ENCODE data around the gene TYRP1.

TYRP1 gene

DNA sequence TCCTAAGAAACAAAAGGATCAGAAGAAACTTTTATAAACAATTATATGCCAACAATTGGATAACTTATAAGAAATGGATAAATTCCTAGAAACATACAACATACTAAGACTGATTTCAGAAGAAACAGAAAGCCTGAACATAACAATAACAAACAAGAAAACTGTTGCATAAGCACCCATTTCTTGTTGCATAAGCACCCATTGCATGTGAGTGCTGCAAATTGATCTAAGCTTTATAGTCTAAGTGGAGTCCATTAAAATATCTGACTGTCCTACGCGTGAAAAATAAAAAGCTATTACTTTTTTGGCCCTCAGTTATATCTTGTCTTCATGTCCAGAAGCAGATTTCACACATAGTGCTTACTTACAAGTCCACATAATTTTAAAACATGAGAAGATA is 19.3 kb downstream of the TYRP1 start:
- no peak overlapping the region for H3K27ac ChIP-seq (ENCODE audit: low read depth, low read length)
- no peak overlapping the region for H3K4me3 ChIP-seq (ENCODE audit: low read depth, low read length)
- H3K4ac ChIP-seq (ENCODE audit: low read depth, low read length) = no peak overlapping the region
- H3K4me2 ChIP-seq (ENCODE audit: low read length) = no peak overlapping the region
- no peak overlapping the region for H3K23ac ChIP-seq (ENCODE audit: low read length)
- no peaks in the 10 kb centered on the region for H3K36me3 ChIP-seq (ENCODE audit: control insufficient read depth in 1 of 2, insufficient read depth in 2 of 2, low read length in 2 of 2)
- H2AFZ ChIP-seq (ENCODE audit: insufficient read depth, low read length, poor library complexity) = no peak overlapping the region
- no peak overlapping the region for H3K18ac ChIP-seq (ENCODE audit: low read length)
- WGBS (ENCODE audit: extremely low coverage, insufficient coverage, insufficient read length) = no CpG with 5 or more reads among the region's 2 CpGs
- no peak overlapping the region for H4K12ac ChIP-seq (ENCODE audit: low read depth, low read length)
- no peaks in the 10 kb centered on the region for H3K27me3 ChIP-seq (ENCODE audit: insufficient read depth, low read length)
- no peak for DNase-seq
- H3K9ac ChIP-seq (ENCODE audit: low read length) = no peak overlapping the region
- H3K4me1 ChIP-seq (ENCODE audit: control insufficient read depth in 1 of 2, insufficient read depth in 2 of 2, low read length in 2 of 2) = no peaks in the 10 kb centered on the region
- no peak overlapping the region for H2BK12ac ChIP-seq (ENCODE audit: low read length)
- H3K79me2 ChIP-seq (ENCODE audit: control insufficient read depth, insufficient read depth, low read length, poor library complexity) = no peaks in the 10 kb centered on the region
- H3K79me1 ChIP-seq (ENCODE audit: low read length) = peaks cover 2% of the 10 kb centered on the region
- H4K91ac ChIP-seq (ENCODE audit: low read depth, low read length) = no peak overlapping the region
- no peak overlapping the region for H4K8ac ChIP-seq (ENCODE audit: low read depth, low read length)
- H3K14ac ChIP-seq (ENCODE audit: low read length) = no peak overlapping the region
- no peak overlapping the region for H2BK120ac ChIP-seq (ENCODE audit: insufficient read depth, low read length, poor library complexity)
- H2BK5ac ChIP-seq (ENCODE audit: low read depth, low read length, poor library complexity) = no peak overlapping the region
- no peak overlapping the region for H2AK5ac ChIP-seq (ENCODE audit: low read length)
- no peaks in the 10 kb centered on the region for H3K9me3 ChIP-seq (ENCODE audit: insufficient read depth, low read depth, low read length)

GRCh38 chr9:12715268-12715667 is 22.1 kb downstream of the TYRP1 start:
- WGBS (ENCODE audit: extremely low coverage, insufficient coverage, insufficient read length) = no CpG with 5 or more reads among the region's 3 CpGs

GRCh38 chr9:12716823-12717600 is 23.8 kb downstream of the TYRP1 start:
- Histone ChIP-seq H3K23ac (ENCODE audit: low read length) (no peak overlapping the region), H3K36me3 (ENCODE audit: control insufficient read depth in 1 of 2, insufficient read depth in 2 of 2, low read length in 2 of 2) (no peaks in the 10 kb centered on the region), H3K14ac (ENCODE audit: low read length) (no peak overlapping the region), H3K4me3 (ENCODE audit: low read depth, low read length) (no peak overlapping the region), H3K18ac (ENCODE audit: low read length) (no peak overlapping the region), H3K79me1 (ENCODE audit: low read length) (peaks cover 8% of the 10 kb centered on the region), H3K4me1 (ENCODE audit: control insufficient read depth in 1 of 2, insufficient read depth in 2 of 2, low read length in 2 of 2) (peaks cover 0 to 4% of the 10 kb centered on the region in 2 experiments), H3K9me3 (ENCODE audit: insufficient read depth, low read depth, low read length) (no peaks in the 10 kb centered on the region), H2BK5ac (ENCODE audit: low read depth, low read length, poor library complexity) (peak overlapping the region; percentile 88), H3K4me2 (ENCODE audit: low read length) (no peak overlapping the region), H2AFZ (ENCODE audit: insufficient read depth, low read length, poor library complexity) (no peak overlapping the region), H4K91ac (ENCODE audit: low read depth, low read length) (no peak overlapping the region), H2AK5ac (ENCODE audit: low read length) (no peak overlapping the region), H3K9ac (ENCODE audit: low read length) (no peak overlapping the region), H3K79me2 (ENCODE audit: control insufficient read depth, insufficient read depth, low read length, poor library complexity) (no peaks in the 10 kb centered on the region), H4K8ac (ENCODE audit: low read depth, low read length) (no peak overlapping the region), H3K27me3 (ENCODE audit: insufficient read depth, low read length) (no peaks in the 10 kb centered on the region), H2BK12ac (ENCODE audit: low read length) (peak overlapping the region; percentile 61), H3K4ac (ENCODE audit: low read depth, low read length) (no peak overlapping the region), H4K12ac (ENCODE audit: low read depth, low read length) (no peak overlapping the region), H3K27ac (ENCODE audit: low read depth, low read length) (peak overlapping the region; percentile 20), H2BK120ac (ENCODE audit: insufficient read depth, low read length, poor library complexity) (peak overlapping the region; percentile 88)
- DNase-seq = no peak
- WGBS (ENCODE audit: extremely low coverage, insufficient coverage, insufficient read length) = no CpG with 5 or more reads among the region's 5 CpGs

More at GRCh38 chr9:12715268-12715667, 22.1 kb downstream of the TYRP1 start:
- no peak overlapping the region for H4K8ac ChIP-seq (ENCODE audit: low read depth, low read length)
- H2BK12ac ChIP-seq (ENCODE audit: low read length) = no peak overlapping the region
- H3K4me1 ChIP-seq (ENCODE audit: control insufficient read depth in 1 of 2, insufficient read depth in 2 of 2, low read length in 2 of 2) = peaks cover 0 to 4% of the 10 kb centered on the region in 2 experiments
- no peak overlapping the region for H3K23ac ChIP-seq (ENCODE audit: low read length)
- H3K79me2 ChIP-seq (ENCODE audit: control insufficient read depth, insufficient read depth, low read length, poor library complexity) = no peaks in the 10 kb centered on the region
- H3K9ac ChIP-seq (ENCODE audit: low read length) = no peak overlapping the region
- H2AK5ac ChIP-seq (ENCODE audit: low read length) = no peak overlapping the region
- H3K27me3 ChIP-seq (ENCODE audit: insufficient read depth, low read length) = no peaks in the 10 kb centered on the region
- H3K4me3 ChIP-seq (ENCODE audit: low read depth, low read length) = no peak overlapping the region
- H3K4me2 ChIP-seq (ENCODE audit: low read length) = no peak overlapping the region
- H3K36me3 ChIP-seq (ENCODE audit: control insufficient read depth in 1 of 2, insufficient read depth in 2 of 2, low read length in 2 of 2) = no peaks in the 10 kb centered on the region
- H2BK5ac ChIP-seq (ENCODE audit: low read depth, low read length, poor library complexity) = no peak overlapping the region
- no peak overlapping the region for H4K91ac ChIP-seq (ENCODE audit: low read depth, low read length)
- no peak overlapping the region for H3K27ac ChIP-seq (ENCODE audit: low read depth, low read length)
- no peak overlapping the region for H2BK120ac ChIP-seq (ENCODE audit: insufficient read depth, low read length, poor library complexity)
- no peak overlapping the region for H3K4ac ChIP-seq (ENCODE audit: low read depth, low read length)
- no peaks in the 10 kb centered on the region for H3K9me3 ChIP-seq (ENCODE audit: insufficient read depth, low read depth, low read length)
- H3K14ac ChIP-seq (ENCODE audit: low read length) = no peak overlapping the region
- no peak overlapping the region for H4K12ac ChIP-seq (ENCODE audit: low read depth, low read length)
- H2AFZ ChIP-seq (ENCODE audit: insufficient read depth, low read length, poor library complexity) = no peak overlapping the region
- H3K18ac ChIP-seq (ENCODE audit: low read length) = no peak overlapping the region
- DNase-seq = no peak
- peaks cover 4% of the 10 kb centered on the region for H3K79me1 ChIP-seq (ENCODE audit: low read length)

- Histone ChIP-seq H3K18ac (ENCODE audit: low read length) (no peak overlapping the region), H2BK120ac (ENCODE audit: insufficient read depth, low read length, poor library complexity) (no peak overlapping the region), H4K91ac (ENCODE audit: low read depth, low read length) (no peak overlapping the region), H3K27me3 (ENCODE audit: insufficient read depth, low read length) (no peaks in the 10 kb centered on the region), H3K36me3 (ENCODE audit: control insufficient read depth in 1 of 2, insufficient read depth in 2 of 2, low read length in 2 of 2) (no peaks in the 10 kb centered on the region), H3K4me2 (ENCODE audit: low read length) (no peak overlapping the region), H3K14ac (ENCODE audit: low read length) (no peak overlapping the region), H3K79me2 (ENCODE audit: control insufficient read depth, insufficient read depth, low read length, poor library complexity) (no peaks in the 10 kb centered on the region), H3K9me3 (ENCODE audit: insufficient read depth, low read depth, low read length) (no peaks in the 10 kb centered on the region), H2BK12ac (ENCODE audit: low read length) (no peak overlapping the region), H3K9ac (ENCODE audit: low read length) (no peak overlapping the region), H4K12ac (ENCODE audit: low read depth, low read length) (no peak overlapping the region), H2BK5ac (ENCODE audit: low read depth, low read length, poor library complexity) (no peak overlapping the region), H3K79me1 (ENCODE audit: low read length) (peaks cover 8% of the 10 kb centered on the region), H4K8ac (ENCODE audit: low read depth, low read length) (no peak overlapping the region), H3K4me1 (ENCODE audit: control insufficient read depth in 1 of 2, insufficient read depth in 2 of 2, low read length in 2 of 2) (peaks cover 0 to 4% of the 10 kb centered on the region in 2 experiments), H3K27ac (ENCODE audit: low read depth, low read length) (peak overlapping the region; percentile 26), H3K4ac (ENCODE audit: low read depth, low read length) (no peak overlapping the region), H2AK5ac (ENCODE audit: low read length) (no peak overlapping the region), H3K23ac (ENCODE audit: low read length) (no peak overlapping the region), H2AFZ (ENCODE audit: insufficient read depth, low read length, poor library complexity) (no peak overlapping the region), H3K4me3 (ENCODE audit: low read depth, low read length) (no peak overlapping the region)
- no CpG with 5 or more reads among the region's 1 CpG for WGBS (ENCODE audit: extremely low coverage, insufficient coverage, insufficient read length)
- no peak for DNase-seq
Measured at GRCh38 chr9:12717907-12718306, 24.7 kb downstream of the TYRP1 start.

All from trophoblast cell (in vitro differentiated cells and primary cell).